Body of pancreas (tissue), 4 donors: ENCODE measurements around the gene ATP1A4. TPM values are rescaled to one million over a fixed set of nuclear protein-coding genes. Genes with fewer than 3 reads are reported as not detected.
"Not testable (repeated sequence)": the region's sequence is repeated elsewhere in the genome, so short reads cannot be mapped to it uniquely, and the experiment has no call there.

Experiments used
- ATAC-seq: fragments of 150-250 bp; one replicate; pipeline ENCODE4 v1.9.1; 2016
- DNase-seq, 4 donors: peaks; one replicate each; pipeline ENCODE4 v3.0.0-alpha.2; 2019
- H3K27ac ChIP-seq, 4 donors: fragments of 200-600 bp; sonication (generic); 1 replicate in 3 of 4; 2 replicates in 1 of 4; pipeline versions ENCODE4 v1.5.1 to v1.6.1; 2016 to 2019; ENCODE audit warnings: mild to moderate bottlenecking in 1 of 4, mixed read lengths in 1 of 4, moderate library complexity in 1 of 4
- H3K27me3 ChIP-seq, 2 donors: fragments of 200-600 bp; sonication (generic); one replicate each; pipeline ENCODE4 v1.6.0; 2016; ENCODE audit warnings: mild to moderate bottlenecking in 1 of 2
- H3K36me3 ChIP-seq, 2 donors: fragments of 200-600 bp; sonication (generic); replicated peaks in 1 of 2; 2 replicates each; pipeline ENCODE4 v1.5.1; 2016; ENCODE audit warnings: low read depth in 2 of 2; ENCODE audit not compliant: insufficient read depth in 1 of 2
- H3K4me1 ChIP-seq: fragments of 200-600 bp; sonication (generic); one replicate; pipeline ENCODE4 v1.6.0; 2016
- H3K4me3 ChIP-seq, 2 donors: fragments of 200-600 bp; sonication (generic); 1 replicate in 1 of 2; 2 replicates in 1 of 2; pipeline ENCODE4 v1.5.1; 2016 to 2019
- H3K9me3 ChIP-seq, 3 donors: fragments of 200-600 bp; sonication (generic); 1 replicate in 2 of 3; 2 replicates in 1 of 3; pipeline ENCODE4 v1.5.1; 2016
- POLR2A ChIP-seq, 3 donors: fragments of 450-650 bp; IDR thresholded peaks; one replicate each; pipeline ENCODE4 v1.6.1; 2016; ENCODE audit warnings: antibody characterized with exemption in 3 of 3, mild to moderate bottlenecking in 2 of 3
- WGBS, 2 donors: methylation state at CpG; one replicate each; pipeline ENCODE4 v1.1.5; 2017; 5-methylcytosine and 5-hydroxymethylcytosine counted together
- intact Hi-C: fragments of 100-400 bp; cut with DNase I; formaldehyde crosslinking; loops from one replicate; pipeline ENCODE4 v1.15.1; 2023
- total RNA-seq, 2 donors: library from RNA; depleted of rRNA; stranded (reverse); fragments of >200 nt; gene quantifications; one replicate each; pipeline ENCODE4 v1.1.0, GENCODE V29; 2016
- TF ChIP-seq, protein P1 (sequence below), 7 experiments: fragments of 450-650 bp in 4 of 7; fragments of 200-600 bp in 3 of 7; sonication (generic) in 3 of 7; IDR thresholded peaks; one replicate each; pipeline ENCODE4 v1.5.1; 2016 to 2019; ENCODE audit warnings: antibody characterized with exemption in 7 of 7

The ATP1A4 gene
- total RNA-seq, 2 donors from 2014 or later: not detected

DNA sequence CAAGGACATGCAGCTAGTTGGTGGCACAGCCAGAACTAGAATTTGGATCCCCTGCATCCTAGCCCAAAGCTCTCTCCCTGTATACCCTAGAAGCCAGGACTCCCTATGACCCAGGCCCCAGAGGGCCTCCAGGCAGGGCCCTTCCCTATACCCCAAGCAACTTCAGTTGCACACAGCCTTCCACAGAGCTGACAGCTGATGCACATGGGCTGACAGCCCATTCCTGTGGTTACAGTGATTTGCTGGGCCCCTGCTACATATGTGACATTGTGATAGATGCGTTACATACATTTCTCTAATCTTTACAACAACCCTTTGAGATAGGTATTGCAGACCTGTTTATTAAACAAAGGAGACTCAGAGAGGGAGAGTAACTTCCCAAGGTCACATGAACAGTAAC lies 30.0 kb upstream of the ATP1A4 start:
- no peaks in the 10 kb centered on the region for H3K36me3 ChIP-seq
- no peaks in the 10 kb centered on the region for H3K4me1 ChIP-seq
- H3K27ac ChIP-seq: no peak overlapping the region
- H3K27me3 ChIP-seq: peaks cover 0 to 3% of the 10 kb centered on the region in 2 donors
- H3K4me3 ChIP-seq: no peak overlapping the region
- TF ChIP-seq POLR2A (IDR thresholded peaks at IDR 0.05): no peak
- TF ChIP-seq, protein P1, sequence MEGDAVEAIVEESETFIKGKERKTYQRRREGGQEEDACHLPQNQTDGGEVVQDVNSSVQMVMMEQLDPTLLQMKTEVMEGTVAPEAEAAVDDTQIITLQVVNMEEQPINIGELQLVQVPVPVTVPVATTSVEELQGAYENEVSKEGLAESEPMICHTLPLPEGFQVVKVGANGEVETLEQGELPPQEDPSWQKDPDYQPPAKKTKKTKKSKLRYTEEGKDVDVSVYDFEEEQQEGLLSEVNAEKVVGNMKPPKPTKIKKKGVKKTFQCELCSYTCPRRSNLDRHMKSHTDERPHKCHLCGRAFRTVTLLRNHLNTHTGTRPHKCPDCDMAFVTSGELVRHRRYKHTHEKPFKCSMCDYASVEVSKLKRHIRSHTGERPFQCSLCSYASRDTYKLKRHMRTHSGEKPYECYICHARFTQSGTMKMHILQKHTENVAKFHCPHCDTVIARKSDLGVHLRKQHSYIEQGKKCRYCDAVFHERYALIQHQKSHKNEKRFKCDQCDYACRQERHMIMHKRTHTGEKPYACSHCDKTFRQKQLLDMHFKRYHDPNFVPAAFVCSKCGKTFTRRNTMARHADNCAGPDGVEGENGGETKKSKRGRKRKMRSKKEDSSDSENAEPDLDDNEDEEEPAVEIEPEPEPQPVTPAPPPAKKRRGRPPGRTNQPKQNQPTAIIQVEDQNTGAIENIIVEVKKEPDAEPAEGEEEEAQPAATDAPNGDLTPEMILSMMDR (IDR thresholded peaks at IDR 0.05): no peak
- DNase-seq (no peak), ATAC-seq (no peak)
- no peaks in the 10 kb centered on the region for H3K9me3 ChIP-seq
- 44 to 58% methylated on average over 1 of the region's 1 CpG for WGBS, 2 donors
- intact Hi-C loops: no loop called here

- no peak overlapping the region for H3K27ac ChIP-seq
- H3K4me1 ChIP-seq: no peaks in the 10 kb centered on the region
- TF ChIP-seq POLR2A (IDR thresholded peaks at IDR 0.05): no peak
- TF ChIP-seq, protein P1 (IDR thresholded peaks at IDR 0.05): no peak
- ATAC-seq (no peak), DNase-seq (no peak)
- H3K27me3 ChIP-seq: no peaks in the 10 kb centered on the region
- intact Hi-C loops: no loop called here
- H3K9me3 ChIP-seq: no peaks in the 10 kb centered on the region
- no peaks in the 10 kb centered on the region for H3K36me3 ChIP-seq
- 78 to 82% methylated on average over 16 of the region's 16 CpGs for WGBS, 2 donors
- H3K4me3 ChIP-seq: no peak overlapping the region
Observed at GRCh38 chr1:160122978-160123495, 28.4 kb upstream of the ATP1A4 start.

DNA sequence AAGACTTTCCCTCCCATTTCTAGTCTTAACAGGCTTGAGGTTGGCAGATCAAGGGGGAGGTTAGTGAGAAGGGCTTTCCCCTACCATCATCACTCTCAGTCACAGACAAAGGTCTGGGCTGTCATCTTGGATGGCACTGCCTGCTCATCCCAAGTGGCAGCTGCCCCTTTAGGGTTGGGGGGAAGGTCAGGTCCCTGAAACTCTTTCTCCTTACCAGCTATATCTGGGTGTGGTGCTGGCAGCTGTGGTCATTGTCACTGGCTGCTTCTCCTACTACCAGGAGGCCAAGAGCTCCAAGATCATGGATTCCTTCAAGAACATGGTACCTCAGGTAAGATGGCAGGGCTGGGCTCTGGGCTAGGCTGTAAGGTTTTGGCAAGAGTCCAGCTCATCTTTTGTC lies 27.7 kb upstream of the ATP1A4 start:
- no peak for DNase-seq
- intact Hi-C loops: no loop called here
- Histone ChIP-seq H3K9me3 (no peaks in the 10 kb centered on the region), H3K27ac (no peak overlapping the region), H3K4me3 (no peak overlapping the region), H3K27me3 (no peaks in the 10 kb centered on the region), H3K36me3 (no peaks in the 10 kb centered on the region), H3K4me1 (no peaks in the 10 kb centered on the region)
- ATAC-seq: no peak
- TF ChIP-seq, protein P1 (IDR thresholded peaks at IDR 0.05): no peak
- TF ChIP-seq POLR2A (IDR thresholded peaks at IDR 0.05): no peak

GRCh38 chr1:160124705-160125478 lies 26.5 kb upstream of the ATP1A4 start:
- no peak overlapping the region for H3K4me3 ChIP-seq
- ATAC-seq (peak; percentile 81), DNase-seq (peak in 2 of 4 donors; percentile 30 to 43)
- no peak for TF ChIP-seq POLR2A (IDR thresholded peaks at IDR 0.05)
- TF ChIP-seq, protein P1 (IDR thresholded peaks at IDR 0.05): no peak
- intact Hi-C loops: no loop called here
- no peaks in the 10 kb centered on the region for H3K9me3 ChIP-seq
- 42 to 61% methylated on average over 3 to 8 of the region's 8 CpGs for WGBS, 2 donors
- no peaks in the 10 kb centered on the region for H3K36me3 ChIP-seq
- no peak overlapping the region for H3K27ac ChIP-seq
- H3K27me3 ChIP-seq: no peaks in the 10 kb centered on the region
- H3K4me1 ChIP-seq: no peaks in the 10 kb centered on the region

DNA sequence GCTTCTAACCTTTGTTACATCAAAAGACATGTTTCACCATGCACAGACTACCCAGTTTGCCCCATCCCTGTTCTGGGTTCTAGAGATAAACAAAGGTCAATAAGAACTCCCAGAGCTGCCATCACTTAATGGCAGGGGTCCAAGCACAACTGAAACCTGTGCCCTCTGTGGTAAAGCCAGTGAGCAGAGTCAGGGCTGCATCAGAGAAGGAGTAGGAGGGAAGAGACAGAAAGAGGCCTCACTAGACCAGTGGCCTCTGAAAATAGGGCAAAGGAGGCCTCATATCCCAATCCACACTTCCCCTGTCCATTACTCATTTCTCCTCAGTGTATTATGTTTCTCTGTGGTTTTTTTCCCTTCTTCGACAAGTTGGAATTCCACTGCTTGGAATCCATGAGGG lies 25.7 kb upstream of the ATP1A4 start:
- DNase-seq (no peak), ATAC-seq (no peak)
- H3K27me3 ChIP-seq: no peaks in the 10 kb centered on the region
- TF ChIP-seq, protein P1 (IDR thresholded peaks at IDR 0.05): no peak
- no peak for TF ChIP-seq POLR2A (IDR thresholded peaks at IDR 0.05)
- no peaks in the 10 kb centered on the region for H3K4me1 ChIP-seq
- no peak overlapping the region for H3K27ac ChIP-seq
- H3K9me3 ChIP-seq: no peaks in the 10 kb centered on the region
- no peaks in the 10 kb centered on the region for H3K36me3 ChIP-seq
- WGBS, 2 donors: 74 to 86% methylated on average over 1 of the region's 1 CpG
- intact Hi-C loops: no loop called here
- H3K4me3 ChIP-seq: no peak overlapping the region

DNA sequence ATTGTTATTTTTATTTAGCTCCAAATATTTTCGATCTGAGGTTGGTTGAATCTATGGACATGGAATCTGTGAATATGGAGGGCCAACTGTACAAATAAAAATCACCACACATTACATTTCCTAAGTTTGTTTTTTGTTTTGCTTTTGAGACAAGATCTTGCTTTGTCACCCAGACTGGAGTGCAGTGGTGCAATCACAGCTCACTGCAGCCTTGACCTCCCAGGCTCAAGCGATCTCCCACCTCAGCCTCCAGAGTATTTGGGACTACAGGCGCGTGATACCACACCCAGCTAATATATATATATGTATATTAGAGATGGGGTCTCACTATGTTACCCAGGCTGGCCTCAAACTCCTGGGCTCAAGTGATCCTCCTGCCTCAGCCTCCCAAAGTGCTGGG lies 25.1 kb upstream of the ATP1A4 start:
- H3K27me3 ChIP-seq, H3K4me3 ChIP-seq, intact Hi-C loops, H3K4me1 ChIP-seq, H3K9me3 ChIP-seq, ATAC-seq, DNase-seq, H3K27ac ChIP-seq, H3K36me3 ChIP-seq: not testable (repeated sequence)
- WGBS, 2 donors: 65 to 71% methylated on average over 4 of the region's 4 CpGs
